K562 (cell line): ENCODE data around the gene CRKL. TPM values are rescaled to one million over a fixed set of nuclear protein-coding genes. Genes with fewer than 3 reads are reported as not detected.

ENCODE experiments used
- ATAC-seq: fragments of 200-7000 bp; cut with Tn5 transposase; 3 replicates; pipeline ENCODE4 v1.9.1; 2020; ENCODE audit warnings: moderate library complexity
- BruUV-seq: library from RNA; stranded (reverse); fragments of 400-500 nt; replicated peaks from 2 replicates; lab custom pipeline; 2021; lab: Mats Ljungman, UMichigan
- CTCF ChIA-PET: fragments of 300-600 bp; formaldehyde crosslinking; extraction: SDS; loops from one replicate; lab custom pipeline; 2021; ENCODE audit warnings: low intra/inter-chr PET ratio; lab: Yijun Ruan, JAX
- POLR2A ChIA-PET: fragments of 300-600, 350-650 bp; sonication (Branson Sonifier 250); formaldehyde crosslinking; extraction: SDS; loops from one replicate; lab custom pipeline; 2021; ENCODE audit warnings: antibody characterized with exemption, inconsistent platforms; lab: Yijun Ruan, JAX
- DNase-seq, 4 experiments: peaks; one replicate each; pipeline versions ENCODE4 v3.0.0 to v3.0.0-alpha.2; 2011 to 2018; ENCODE audit warnings: low spot score in 3 of 4, mixed read lengths in 3 of 4; ENCODE audit errors: extremely low read depth in 1 of 4
- FAIRE-seq: peaks from 2 replicates; lab custom pipeline; 2011; peaks lifted over from hg19 to GRCh38; lab: Jason Lieb, UNC
- H2AFZ ChIP-seq: 2 replicates; pipeline ENCODE4 v1.6.0; 2011; ENCODE audit warnings: low read depth, low read length, control low read depth, inconsistent platforms
- H3K27ac ChIP-seq: fragments of 200-600 bp; 3 replicates; pipeline ENCODE4 v1.8.0; 2011; ENCODE audit warnings: low read depth, mild to moderate bottlenecking, control low read depth, inconsistent platforms, low read length, moderate library complexity, mixed read lengths; ENCODE audit errors: extremely low read depth
- H3K27me3 ChIP-seq, 2 experiments: fragments of 300-600 bp in 1 of 2; 2 replicates in 1 of 2; 3 replicates in 1 of 2; pipeline versions ENCODE4 v1.6.0 to v1.8.0; 2011; ENCODE audit warnings: inconsistent platforms in 2 of 2, low read length in 2 of 2, mild to moderate bottlenecking in 1 of 2, mixed read lengths in 1 of 2, moderate library complexity in 1 of 2; ENCODE audit not compliant: control insufficient read depth in 2 of 2, insufficient read depth in 2 of 2
- H3K36me3 ChIP-seq: fragments of 300-600 bp; 3 replicates; pipeline ENCODE4 v1.8.0; 2011; ENCODE audit warnings: mild to moderate bottlenecking, low read length, inconsistent platforms; ENCODE audit not compliant: control insufficient read depth, insufficient read depth
- H3K4me1 ChIP-seq, 2 experiments: fragments of 200-600 bp in 1 of 2; replicated peaks in 1 of 2; 2 replicates in 1 of 2; 3 replicates in 1 of 2; pipeline versions ENCODE4 v1.5.1 to v1.8.0; 2011; ENCODE audit warnings: inconsistent platforms in 2 of 2, low read length in 2 of 2, mild to moderate bottlenecking in 1 of 2, mixed read lengths in 1 of 2, moderate library complexity in 1 of 2; ENCODE audit not compliant: control insufficient read depth in 2 of 2, insufficient read depth in 2 of 2
- H3K4me2 ChIP-seq: 2 replicates; pipeline ENCODE4 v1.6.1; 2011; ENCODE audit warnings: low read length, control low read depth, inconsistent platforms, mixed read lengths; ENCODE audit not compliant: insufficient read depth
- H3K4me3 ChIP-seq: fragments of 200-600 bp; sonication (generic), shearing (Covaris generic); 2 replicates; pipeline ENCODE4 v1.5.1; 2016; ENCODE audit warnings: control low read depth, inconsistent platforms
- H3K79me2 ChIP-seq: fragments of 200-600 bp; 3 replicates; pipeline ENCODE4 v1.8.0; 2011; ENCODE audit warnings: low read length, inconsistent platforms; ENCODE audit not compliant: control insufficient read depth, insufficient read depth
- H3K9ac ChIP-seq, 2 experiments: 2 replicates each; pipeline versions ENCODE4 v1.6.0 to v1.6.1; 2011; ENCODE audit warnings: low read depth in 2 of 2, low read length in 2 of 2, control low read depth in 1 of 2, inconsistent platforms in 1 of 2, mild to moderate bottlenecking in 1 of 2, mixed read lengths in 1 of 2; ENCODE audit not compliant: insufficient read depth in 1 of 2
- H3K9me1 ChIP-seq: one replicate; pipeline ENCODE4 v1.6.0; 2011; ENCODE audit warnings: inconsistent platforms, mild to moderate bottlenecking, low read length, moderate library complexity; ENCODE audit not compliant: control insufficient read depth, insufficient read depth
- H3K9me3 ChIP-seq: replicated peaks from 2 replicates; pipeline ENCODE4 v1.5.1; 2011; ENCODE audit warnings: low read depth, low read length, inconsistent platforms; ENCODE audit not compliant: control insufficient read depth, insufficient read depth
- H4K20me1 ChIP-seq: replicated peaks from 2 replicates; pipeline ENCODE4 v1.6.1; 2011; ENCODE audit warnings: low read length, inconsistent platforms, mixed read lengths; ENCODE audit not compliant: control insufficient read depth, insufficient read depth
- CBFB ChIP-seq: sonication (generic); formaldehyde crosslinking; IDR thresholded peaks from 2 replicates; pipeline ENCODE4 v1.4.0; 2020; ENCODE audit warnings: mild to moderate bottlenecking, missing genetic modification reagents
- CBX1 ChIP-seq: sonication (generic); IDR thresholded peaks from 2 replicates; pipeline ENCODE4 v1.6.1; 2016; ENCODE audit warnings: antibody characterized with exemption, low read depth, mild to moderate bottlenecking
- COPS2 ChIP-seq: fragments of 450-650 bp; conservative IDR thresholded peaks from 2 replicates; pipeline ENCODE4 v1.6.1; 2016; ENCODE audit warnings: mild to moderate bottlenecking, moderate library complexity
- CXXC5 ChIP-seq: fragments of 250-450 bp; sonication (Bioruptor Pico); IDR thresholded peaks from 2 replicates; pipeline ENCODE4 v1.8.0; 2022; ENCODE audit warnings: inconsistent platforms, mild to moderate bottlenecking, moderate library complexity
- GATAD2A ChIP-seq: fragments of 450-650 bp; IDR thresholded peaks from 2 replicates; pipeline ENCODE4 v1.6.1; 2017
- HDAC2 ChIP-seq: fragments of 450-650 bp; IDR thresholded peaks from 2 replicates; pipeline ENCODE4 v1.6.1; 2016; ENCODE audit warnings: mild to moderate bottlenecking
- HINFP ChIP-seq: fragments of 450-650 bp; conservative IDR thresholded peaks from 2 replicates; pipeline ENCODE4 v1.6.1; 2016; ENCODE audit warnings: missing genetic modification characterization, low read depth, mild to moderate bottlenecking, control low read depth, missing compliant biosample characterization
- JUND ChIP-seq, 2 experiments: IDR thresholded peaks; 2 replicates in 1 of 2; 3 replicates in 1 of 2; pipeline ENCODE4 v1.6.1; 2011; ENCODE audit warnings: borderline replicate concordance in 2 of 2, low read depth in 2 of 2, low read length in 2 of 2, improper control_type of control experiment in 1 of 2, missing biosample characterization in 1 of 2, missing genetic modification characterization in 1 of 2, missing genetic modification reagents in 1 of 2
- MTF1 ChIP-seq: fragments of 250-450 bp; sonication (Bioruptor Pico); IDR thresholded peaks from 2 replicates; pipeline ENCODE4 v1.9.0; 2021; ENCODE audit warnings: moderate library complexity, mild to moderate bottlenecking, inconsistent platforms, borderline replicate concordance
- POLR2H ChIP-seq: IDR thresholded peaks from 2 replicates; pipeline ENCODE4 v1.6.1; 2016; ENCODE audit warnings: missing genetic modification characterization, low read depth, mild to moderate bottlenecking, control low read depth, missing compliant biosample characterization, moderate library complexity
- PTRF ChIP-seq: fragments of 450-650 bp; IDR thresholded peaks from 2 replicates; pipeline ENCODE4 v1.6.1; 2016; ENCODE audit warnings: mild to moderate bottlenecking, missing genetic modification characterization, missing compliant biosample characterization
- STAT5A ChIP-seq: IDR thresholded peaks from 2 replicates; pipeline ENCODE4 v1.6.1; 2012; ENCODE audit warnings: low read length, inconsistent platforms, borderline replicate concordance
- SUPT5H ChIP-seq: fragments of 450-650 bp; IDR thresholded peaks from 2 replicates; pipeline ENCODE4 v1.6.1; 2016
- TARDBP ChIP-seq: fragments of 450-650 bp; IDR thresholded peaks from 2 replicates; pipeline ENCODE4 v1.6.1; 2016
- THRAP3 ChIP-seq: fragments of 450-650 bp; IDR thresholded peaks from 2 replicates; pipeline ENCODE4 v1.6.1; 2016; ENCODE audit warnings: mild to moderate bottlenecking, inconsistent platforms, borderline replicate concordance
- TRIM24 ChIP-seq, 2 experiments: fragments of 450-650 bp; IDR thresholded peaks; 2 replicates each; pipeline ENCODE4 v1.6.1; 2016
- ZNF134 ChIP-seq: fragments of 250-450 bp; sonication (Bioruptor Pico); conservative IDR thresholded peaks from 2 replicates; pipeline ENCODE4 v1.4.0; 2020
- ZNF217 ChIP-seq: sonication (generic); formaldehyde crosslinking; IDR thresholded peaks from 2 replicates; pipeline ENCODE4 v1.8.0; 2022; ENCODE audit warnings: mild to moderate bottlenecking, missing genetic modification reagents
- ZNF740 ChIP-seq, 3 experiments: fragments of 200-800 bp in 1 of 3; sonication (Bioruptor generic) in 1 of 3; sonication (generic) in 1 of 3; formaldehyde crosslinking in 1 of 3; IDR thresholded peaks; 2 replicates each; pipeline versions ENCODE4 v1.6.1 to v1.8.0; 2016 to 2022; ENCODE audit warnings: mild to moderate bottlenecking in 2 of 3, missing compliant biosample characterization in 2 of 3, missing genetic modification characterization in 2 of 3, missing genetic modification reagents in 1 of 3
- WGBS: fragments of 100-300 bp; shearing (Covaris generic); methylation state at CpG from one replicate; pipeline ENCODE4 v1.1.6; 2016; ENCODE audit warnings: low coverage, mixed read lengths; ENCODE audit not compliant: insufficient coverage; ENCODE audit errors: missing lambda C conversion rate; 5-methylcytosine and 5-hydroxymethylcytosine counted together
- in situ Hi-C: fragments of 300-500 bp; cut with MboI; formaldehyde crosslinking; loops from 4 replicates; pipeline ENCODE4 v1.15.0; 2018; ENCODE audit warnings: inconsistent platforms, mixed read lengths
- intact Hi-C: fragments of 100-400 bp; cut with micrococcal nuclease; formaldehyde crosslinking; loops from 2 replicates; pipeline ENCODE4 v1.14.2; 2022
- polyA plus RNA-seq, 8 experiments: library from polyadenylated mRNA; depleted of rRNA in 4 of 8; stranded (reverse) in 5 of 8; unstranded in 3 of 8; fragments of >200 nt; fragmentation: Nextera tagmentation in 2 of 8; fragmentation: Illumina TruSeq in 1 of 8; extraction: Ambion mirVana in 2 of 8; extraction: Trizol in 1 of 8; gene quantifications; 2 replicates each; pipeline versions ENCODE4 v1.2.1 to v1.2.3, GENCODE V29; 2011 to 2014; ENCODE audit warnings: inconsistent platforms in 1 of 8, missing spikeins in 1 of 8
- total RNA-seq, 7 experiments: library from RNA; depleted of rRNA in 6 of 7; stranded (reverse); fragments of >200 nt in 6 of 7; fragmentation: Illumina TruSeq in 2 of 7; extraction: Trizol in 2 of 7; gene quantifications; 2 replicates each; pipeline versions ENCODE4 v1.2.1 to v1.2.3, GENCODE V29; 2011 to 2021; ENCODE audit warnings: low replicate concordance in 1 of 7

CRKL gene
- total and polyA plus RNA-seq, 9 of the 15 experiments (the other 6 are each of a cell fraction or from before 2014, with no cell fraction given), result 100 to 263 (median 124) TPM

GRCh38 chr22:20953668-20954500, 36.7 kb downstream of the CRKL start:
- Histone ChIP-seq H2AFZ (no peak overlapping the region), H3K4me1 (peaks cover 0 to 29% of the 10 kb centered on the region in 2 experiments; a peak in 2 of 5 replicates), H3K9me1 (peaks cover 4% of the 10 kb centered on the region), H3K36me3 (peaks cover 56% of the 10 kb centered on the region), H3K4me3 (no peak overlapping the region), H3K4me2 (no peak overlapping the region), H3K27me3 (no peaks in the 10 kb centered on the region), H4K20me1 (peaks cover 60% of the 10 kb centered on the region), H3K27ac (peak overlapping the region; percentile 9; the same call in 1 of the 3 replicates), H3K9ac (peak overlapping the region in 1 of 2 experiments; percentile 1; a peak in 1 of 4 replicates), H3K9me3 (no peaks in the 10 kb centered on the region), H3K79me2 (peaks cover 43% of the 10 kb centered on the region)
- 89% methylated on average over 8 of the region's 8 CpGs for WGBS
- intact Hi-C loops (no loop called here), in situ Hi-C loops (loop anchor here (25.0 kb wide), 1 partner anchor 183 kb away; no protein-coding TSS in a partner anchor)
- ATAC-seq (peak; percentile 35), DNase-seq (no peak), FAIRE-seq (no peak)
- ChIA-PET POLR2A (interaction anchor here (0.6 to 64.4 kb wide), 14 partner anchors 7 to 302 kb away, joined by 3 to 1556 read pairs (median 8); partner anchors contain the start of genes AIFM3, CRKL and LZTR1), CTCF (interaction anchor here (0.7 kb wide), 1 partner anchor 69 kb away, joined by 3 read pairs; no protein-coding TSS in a partner anchor)
- BruUV-seq, result no TSS peak
- TF ChIP-seq HDAC2 (peak; percentile 25; the same call in 1 of the 2 replicates), COPS2 (no peak), CXXC5 (CRISPR knock-in tag) (peak; percentile 57; the same call in 1 of the 2 replicates), SUPT5H (peak; percentile 83), ZNF217 (CRISPR knock-in tag) (peak; percentile 28; the same call in 1 of the 2 replicates), POLR2H (peak; percentile 47; the same call in 1 of the 2 replicates), HINFP (tag) (peak; percentile 10; the same call in 1 of the 2 replicates), ZNF740 (CRISPR knock-in tag; IDR thresholded peaks at IDR 0.05) (peak; percentile 45; the same call in 1 of the 2 replicates), ZNF740 (tag; IDR thresholded peaks at IDR 0.05) (no peak), ZNF134 (CRISPR knock-in tag) (no peak), GATAD2A (no peak), JUND (IDR thresholded peaks at IDR 0.05; ENCODE audit: borderline replicate concordance, low read depth, low read length) (peak; percentile 73; the same call in 1 of the 2 replicates), JUND (tag; IDR thresholded peaks at IDR 0.05; ENCODE audit: borderline replicate concordance, low read depth, low read length) (0 out of 3 replicates have a peak, but pooled peaks have one; percentile 64), TARDBP (peak; percentile 61; the same call in 1 of the 2 replicates), CBFB (CRISPR knock-in tag) (peak; percentile 66; the same call in 1 of the 2 replicates), STAT5A (peak; percentile 26; the same call in 1 of the 2 replicates), CBX1 (no peak), PTRF (tag) (0 out of 2 replicates have a peak, but pooled peaks have one; percentile 59), TRIM24 (IDR thresholded peaks at IDR 0.05) (peak; percentile 58 to 76; a peak in 2 of 4 replicates), MTF1 (0 out of 2 replicates have a peak, but pooled peaks have one; percentile 8), THRAP3 (0 out of 2 replicates have a peak, but pooled peaks have one; percentile 20)
